Fibroblast of skin of left quadriceps (primary cell): Measurements from ENCODE around the gene RPS6KA1.
"Not testable (repeated sequence)": the region's sequence is repeated elsewhere in the genome, so short reads cannot be mapped to it uniquely, and the experiment has no call there.

ENCODE experiments used
- DNase-seq, 2 experiments: peaks; one replicate each; pipeline ENCODE4 v3.0.0-alpha.2; 2013; ENCODE audit warnings: low read depth in 2 of 2

RPS6KA1 gene

GRCh38 chr1:26554781-26555180 lies 25.2 kb downstream of the RPS6KA1 start:
- no peak for DNase-seq

GRCh38 chr1:26555550-26555981 lies 26.0 kb downstream of the RPS6KA1 start:
- no peak for DNase-seq

GRCh38 chr1:26556111-26556510 lies 26.6 kb downstream of the RPS6KA1 start:
- no peak for DNase-seq

- DNase-seq: no peak
Measured at GRCh38 chr1:26557008-26557407, 27.4 kb downstream of the RPS6KA1 start.

GRCh38 chr1:26558685-26559048 lies 29.1 kb downstream of the RPS6KA1 start:
- DNase-seq: no peak

GRCh38 chr1:26560403-26560780 lies 30.8 kb downstream of the RPS6KA1 start:
- no peak for DNase-seq

- no peak for DNase-seq
Measured at GRCh38 chr1:26570287-26570686, 40.7 kb downstream of the RPS6KA1 start.

- DNase-seq: no peak
Measured at GRCh38 chr1:26571381-26571780, 41.8 kb downstream of the RPS6KA1 start.

GRCh38 chr1:26574018-26574417 lies 44.5 kb downstream of the RPS6KA1 start:
- DNase-seq: no peak

GRCh38 chr1:26574719-26575251 lies 45.2 kb downstream of the RPS6KA1 start:
- DNase-seq: no peak

GRCh38 chr1:26575348-26575747 lies 45.8 kb downstream of the RPS6KA1 start:
- DNase-seq: no peak

GRCh38 chr1:26578167-26578566 lies 48.6 kb downstream of the RPS6KA1 start:
- no peak for DNase-seq

- DNase-seq: no peak
Measured at GRCh38 chr1:26579681-26580111, 50.1 kb downstream of the RPS6KA1 start.

GRCh38 chr1:26580116-26580515 lies 50.6 kb downstream of the RPS6KA1 start:
- no peak for DNase-seq

- DNase-seq: no peak
Measured at GRCh38 chr1:26581287-26581651, 51.7 kb downstream of the RPS6KA1 start.

GRCh38 chr1:26582053-26582835 lies 52.7 kb downstream of the RPS6KA1 start:
- no peak for DNase-seq

GRCh38 chr1:26582836-26583460 lies 53.4 kb downstream of the RPS6KA1 start:
- peak in 1 of 2 experiments; percentile 13 for DNase-seq

- DNase-seq: no peak
Measured at GRCh38 chr1:26583646-26584485, 54.3 kb downstream of the RPS6KA1 start.

GRCh38 chr1:26584588-26584987 lies 55.0 kb downstream of the RPS6KA1 start:
- not testable (repeated sequence) for DNase-seq

GRCh38 chr1:26585471-26585870 lies 55.9 kb downstream of the RPS6KA1 start:
- no peak for DNase-seq

- DNase-seq: no peak
Measured at GRCh38 chr1:26593385-26593784, 63.8 kb downstream of the RPS6KA1 start.

GRCh38 chr1:26594593-26594992 lies 65.0 kb downstream of the RPS6KA1 start:
- not testable (repeated sequence) for DNase-seq
